Stromal cell of bone marrow (primary cell): ENCODE measurements around the gene SHQ1.
"Not testable (repeated sequence)": the region's sequence is repeated elsewhere in the genome, so short reads cannot be mapped to it uniquely, and the experiment has no call there.

ENCODE experiments used
- DNase-seq: peaks from one replicate; pipeline ENCODE4 v3.0.0-alpha.2; 2012; ENCODE audit warnings: low read depth

Gene SHQ1

DNA sequence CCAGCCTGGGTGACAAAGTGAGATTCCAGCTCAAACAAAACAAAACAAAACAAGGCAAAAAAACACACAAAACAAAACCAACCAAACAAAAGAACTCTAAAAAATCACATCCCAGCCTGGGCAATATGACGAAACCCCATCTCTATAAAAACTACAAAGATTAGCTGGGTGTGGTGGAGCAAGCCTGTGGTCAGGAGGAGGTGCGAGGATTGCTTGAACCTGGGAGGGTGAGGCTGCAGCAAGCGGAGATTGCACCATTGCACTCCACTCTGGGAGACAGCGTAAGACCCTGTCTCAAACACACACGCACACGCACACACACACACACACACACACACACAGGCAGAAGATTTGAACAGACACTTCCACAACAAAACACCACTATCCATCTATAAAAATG lies 99.6 kb downstream of the SHQ1 start:
- no peak for DNase-seq

DNA sequence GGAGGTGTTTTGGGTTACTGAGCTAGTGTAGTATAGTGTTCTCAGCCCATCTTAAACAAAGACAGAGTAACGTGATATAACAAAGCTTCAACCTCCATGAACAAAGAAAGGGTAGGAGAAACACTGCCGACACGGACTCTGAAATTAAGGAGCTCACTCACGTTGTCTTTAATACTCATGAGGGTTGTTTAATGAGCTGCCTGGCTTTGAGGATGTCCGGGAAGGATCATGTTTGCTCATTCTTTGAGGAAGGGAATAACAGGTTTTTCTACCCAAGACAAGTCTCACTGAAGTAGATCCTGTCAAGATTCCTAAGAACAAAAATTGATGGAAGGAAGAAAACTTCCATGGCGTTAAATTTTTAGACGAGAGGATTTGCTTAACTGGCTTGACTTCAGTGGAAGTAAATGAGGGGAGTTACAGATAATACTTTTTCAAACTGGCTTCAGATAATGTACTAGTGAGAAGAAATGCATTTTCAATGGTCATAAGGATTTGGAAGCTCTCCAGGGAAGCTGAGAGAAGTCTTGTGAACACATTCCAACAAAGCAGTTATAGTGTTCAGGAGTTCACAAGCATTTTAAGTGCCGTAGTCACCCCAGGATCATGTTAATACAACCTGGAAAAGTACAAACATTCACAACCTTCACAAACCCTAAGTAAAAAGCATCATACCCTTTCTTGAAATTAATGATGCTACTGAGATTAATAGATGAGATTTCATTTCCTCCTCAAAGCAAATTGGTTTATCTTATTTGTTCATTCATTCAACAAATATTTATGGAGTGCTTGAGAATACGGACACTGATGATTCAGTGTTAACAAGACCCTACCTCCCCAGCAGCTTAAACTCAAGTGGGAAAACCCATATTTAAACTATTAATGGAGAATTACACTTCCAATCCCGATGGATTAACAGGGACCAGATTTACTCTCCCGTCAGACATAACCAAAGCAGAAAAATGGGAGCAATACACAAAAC lies 101.5 kb downstream of the SHQ1 start:
- no peak for DNase-seq

DNA sequence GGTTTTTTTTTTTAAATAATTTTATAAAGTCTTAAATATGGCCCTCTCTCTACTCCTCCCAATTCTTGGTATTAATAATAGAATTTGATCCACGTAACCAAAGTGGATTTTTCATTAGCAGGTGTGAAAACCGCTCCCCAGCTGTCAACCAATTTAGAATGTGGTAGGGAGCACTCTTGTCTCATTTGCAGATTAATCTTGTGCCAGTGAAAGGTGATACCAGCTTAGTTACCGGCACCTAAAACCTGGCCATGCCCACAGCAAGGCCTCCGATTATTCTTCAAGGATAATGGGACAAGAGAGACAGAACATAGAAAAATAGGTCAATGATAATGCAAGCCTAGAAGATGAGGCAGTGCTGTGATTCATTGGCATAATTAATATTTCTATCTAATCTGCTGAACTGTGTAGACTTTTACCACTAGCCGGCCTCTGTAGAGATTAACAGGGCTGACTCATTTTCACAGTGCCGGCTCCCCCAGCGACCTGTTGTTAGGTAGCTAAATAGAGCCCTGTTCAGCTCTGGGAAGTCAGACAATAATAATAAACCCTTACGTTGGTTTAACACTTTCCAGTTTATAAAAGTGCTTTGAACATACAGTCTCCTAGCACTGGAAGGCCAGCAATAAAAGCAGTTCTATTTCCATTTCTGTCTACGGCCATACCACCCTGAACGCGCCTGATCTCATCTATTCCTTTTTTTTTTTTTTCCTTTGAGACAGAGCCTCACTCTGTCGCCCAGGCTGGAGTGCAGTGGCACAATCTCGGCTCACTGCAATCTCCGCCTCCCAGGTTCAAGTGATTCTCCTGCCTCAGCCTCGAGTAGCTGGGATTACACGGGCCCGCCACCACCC lies 102.9 kb downstream of the SHQ1 start:
- DNase-seq, result no peak

DNA sequence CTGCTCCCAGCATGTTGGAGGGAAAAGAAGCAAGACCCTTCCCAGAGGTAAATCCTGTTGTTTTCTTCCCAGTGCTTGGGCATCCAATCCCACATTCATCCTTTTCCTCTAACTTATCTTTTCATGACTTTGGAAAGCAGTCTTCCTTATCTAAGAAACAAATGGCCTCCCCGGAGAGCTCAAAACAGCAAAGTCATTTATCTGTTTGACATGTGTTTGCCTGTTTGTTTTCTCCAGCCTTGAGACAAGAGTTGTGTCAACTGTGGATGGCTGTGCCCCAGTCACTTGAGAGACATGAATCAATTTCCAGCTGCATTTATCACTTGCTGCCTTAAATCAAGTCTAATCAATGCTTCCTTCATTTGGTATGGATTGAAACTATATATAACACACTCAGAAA lies 103.9 kb downstream of the SHQ1 start:
- DNase-seq, result no peak

DNA sequence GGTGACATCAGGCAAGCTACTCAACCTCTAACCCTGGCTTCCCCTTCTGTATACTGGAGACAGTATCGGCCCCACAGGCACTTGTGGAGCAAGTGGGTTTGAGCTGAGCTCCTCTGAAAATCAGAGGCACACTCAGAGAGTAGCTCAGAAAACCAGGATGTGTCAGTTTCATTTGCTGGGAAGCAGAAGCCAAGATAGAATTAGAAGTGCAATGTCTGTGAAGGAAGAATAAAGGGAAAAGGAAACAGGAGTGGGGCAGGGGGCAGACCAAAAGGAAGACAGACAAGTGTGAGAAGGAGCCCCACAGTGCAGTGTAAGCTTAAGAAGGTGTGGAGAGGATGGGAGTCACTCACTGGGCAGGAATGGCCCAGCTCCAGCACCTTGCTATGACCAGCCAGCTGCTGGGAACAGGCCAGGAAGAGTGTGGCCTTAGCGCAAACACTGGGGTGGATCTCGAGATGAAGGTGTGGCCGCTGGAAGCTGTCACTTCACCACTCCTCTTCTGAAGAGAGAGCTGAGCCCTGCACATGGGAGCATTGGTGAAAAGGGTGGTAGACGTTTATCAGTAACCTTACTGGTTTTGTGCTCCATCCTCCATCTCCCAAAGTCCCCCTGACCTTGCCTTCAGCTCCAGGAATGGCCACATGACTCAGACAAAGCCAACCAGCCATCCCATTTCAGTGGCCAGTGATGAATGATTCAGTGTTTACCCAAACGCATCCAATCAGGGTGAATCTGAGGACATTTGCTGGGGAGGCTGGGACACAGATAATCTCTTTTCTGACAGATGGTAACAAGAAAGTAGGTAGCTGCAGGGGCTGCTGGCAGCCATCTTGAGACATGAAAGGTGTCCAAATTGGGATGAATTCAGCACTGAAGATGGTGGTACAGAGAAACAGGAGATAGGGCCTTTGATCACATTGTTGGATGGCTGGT lies 108.4 kb downstream of the SHQ1 start:
- DNase-seq, result no peak

DNA sequence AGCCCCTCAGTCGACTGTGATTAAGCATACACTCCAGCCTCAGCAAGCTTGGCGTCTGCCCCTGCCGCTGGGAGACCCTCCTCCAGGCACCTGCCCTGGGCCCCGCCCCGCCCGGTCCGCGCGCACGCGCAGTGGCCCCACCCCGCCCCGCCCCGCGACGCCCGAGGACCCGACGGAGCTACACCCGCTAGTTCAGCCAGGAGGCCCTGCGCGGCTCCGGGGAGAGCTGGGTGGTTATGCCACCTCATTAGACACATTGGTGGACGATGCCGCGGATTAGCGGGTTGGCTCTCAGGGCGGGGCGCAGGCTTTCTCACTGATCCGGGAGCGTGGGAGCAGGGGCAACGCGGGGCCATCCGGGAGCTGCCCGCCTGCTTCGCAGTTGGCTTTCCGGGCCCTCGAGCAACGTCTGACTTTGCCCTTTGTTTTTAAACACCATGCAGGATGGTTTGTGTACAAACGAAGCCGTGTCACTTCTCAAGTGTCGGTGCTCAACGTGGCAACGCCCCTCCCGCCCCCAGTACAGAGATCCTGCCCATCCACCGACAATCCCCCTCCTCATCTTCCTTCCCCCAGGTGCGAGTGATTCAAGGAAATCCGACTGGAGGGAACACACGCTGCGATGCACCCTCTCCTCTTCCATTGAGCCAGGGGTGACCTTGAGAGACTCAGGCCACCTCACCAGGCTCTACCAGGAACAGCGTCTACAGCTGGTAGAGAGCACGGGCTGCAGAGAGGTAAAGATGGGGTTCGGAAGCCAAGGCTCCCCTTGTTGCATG lies 109.3 kb downstream of the SHQ1 start:
- no peak for DNase-seq

DNA sequence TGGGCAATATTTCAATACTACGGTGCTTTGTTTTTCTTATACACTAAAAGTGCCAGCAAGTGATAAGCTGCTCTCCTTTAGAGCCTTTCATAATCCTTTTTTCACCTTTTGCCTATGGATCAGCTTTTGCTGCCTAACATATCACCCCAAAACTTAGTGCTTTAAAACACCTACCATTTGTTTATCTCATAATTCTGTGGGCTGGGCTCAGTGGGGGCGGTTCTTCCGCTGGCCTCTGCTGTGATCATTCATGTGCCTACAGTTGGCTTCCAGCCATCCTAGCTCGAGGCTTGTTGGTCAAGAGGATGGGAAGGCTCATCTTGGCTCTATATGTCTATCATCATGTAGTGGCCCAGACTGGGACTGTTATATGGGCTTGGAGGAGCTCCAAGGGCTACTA lies 113.2 kb downstream of the SHQ1 start:
- DNase-seq, result not testable (repeated sequence)

DNA sequence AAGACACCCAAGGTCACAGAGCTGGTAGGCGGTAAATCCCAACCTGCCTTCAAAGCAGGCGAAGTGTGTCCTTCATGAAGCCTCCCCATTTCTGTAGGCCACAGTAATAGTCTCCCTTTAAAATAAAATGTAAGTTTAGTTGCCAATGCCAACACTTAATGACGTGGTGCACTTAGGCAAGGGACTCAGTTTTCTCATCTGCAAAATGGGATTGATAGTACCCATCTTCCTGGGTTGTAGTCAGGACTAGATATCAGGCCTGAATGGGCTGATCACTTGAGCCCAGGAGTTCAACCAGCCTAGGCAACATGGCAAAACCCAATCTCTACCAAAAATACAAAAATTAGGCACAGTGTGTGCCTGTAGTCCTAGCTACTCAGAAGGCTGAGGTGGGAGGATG lies 114.6 kb downstream of the SHQ1 start:
- DNase-seq, result no peak

DNA sequence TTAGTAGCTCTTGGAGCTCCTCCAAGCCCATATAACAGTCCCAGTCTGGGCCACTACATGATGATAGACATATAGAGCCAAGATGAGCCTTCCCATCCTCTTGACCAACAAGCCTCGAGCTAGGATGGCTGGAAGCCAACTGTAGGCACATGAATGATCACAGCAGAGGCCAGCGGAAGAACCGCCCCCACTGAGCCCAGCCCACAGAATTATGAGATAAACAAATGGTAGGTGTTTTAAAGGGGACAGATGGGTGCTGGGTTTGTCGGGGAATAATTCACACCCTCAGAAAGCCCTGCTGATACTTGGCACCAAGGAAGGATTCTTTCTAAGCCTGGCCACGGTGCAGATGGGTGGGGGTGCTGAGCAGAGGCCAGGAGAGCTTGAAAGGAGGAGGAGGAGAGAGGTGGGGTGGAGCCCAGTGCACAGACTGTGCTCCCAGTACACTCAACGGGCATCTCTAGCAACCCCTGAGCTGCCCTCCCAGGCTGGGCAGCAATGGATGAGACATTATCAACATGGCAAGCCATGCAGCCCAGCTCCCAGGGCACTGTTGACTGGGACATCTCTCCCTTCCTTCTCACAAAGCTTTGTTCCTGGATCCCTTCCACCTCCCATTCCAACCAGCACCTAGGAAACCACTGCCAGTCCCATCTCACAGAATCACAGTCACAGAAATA lies 115.4 kb downstream of the SHQ1 start:
- not testable (repeated sequence) for DNase-seq

DNA sequence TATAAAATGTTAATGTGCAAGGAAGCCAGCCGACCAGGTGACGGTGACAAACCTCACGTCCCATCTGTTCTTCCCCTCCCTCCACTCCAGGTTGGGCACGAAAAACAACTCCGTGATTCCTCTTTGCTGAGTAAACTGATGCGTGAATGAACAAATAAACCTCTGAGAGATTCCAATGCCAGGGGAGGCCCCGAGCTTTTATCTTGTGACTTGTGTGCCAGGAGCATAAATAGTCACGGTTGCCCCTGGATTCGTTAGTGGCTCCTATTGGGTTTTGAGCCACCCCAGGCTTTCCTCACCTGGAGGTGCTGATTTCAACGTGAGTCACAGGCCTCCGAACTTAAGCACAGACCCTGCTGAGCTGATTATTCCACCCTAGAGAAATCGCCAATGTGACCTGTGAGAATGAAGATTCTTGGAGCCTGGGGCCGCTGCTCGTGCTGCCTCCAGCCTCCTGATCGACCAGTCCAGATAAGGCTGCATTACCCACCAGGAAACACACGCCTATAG lies 119.2 kb downstream of the SHQ1 start:
- DNase-seq, result no peak

DNA sequence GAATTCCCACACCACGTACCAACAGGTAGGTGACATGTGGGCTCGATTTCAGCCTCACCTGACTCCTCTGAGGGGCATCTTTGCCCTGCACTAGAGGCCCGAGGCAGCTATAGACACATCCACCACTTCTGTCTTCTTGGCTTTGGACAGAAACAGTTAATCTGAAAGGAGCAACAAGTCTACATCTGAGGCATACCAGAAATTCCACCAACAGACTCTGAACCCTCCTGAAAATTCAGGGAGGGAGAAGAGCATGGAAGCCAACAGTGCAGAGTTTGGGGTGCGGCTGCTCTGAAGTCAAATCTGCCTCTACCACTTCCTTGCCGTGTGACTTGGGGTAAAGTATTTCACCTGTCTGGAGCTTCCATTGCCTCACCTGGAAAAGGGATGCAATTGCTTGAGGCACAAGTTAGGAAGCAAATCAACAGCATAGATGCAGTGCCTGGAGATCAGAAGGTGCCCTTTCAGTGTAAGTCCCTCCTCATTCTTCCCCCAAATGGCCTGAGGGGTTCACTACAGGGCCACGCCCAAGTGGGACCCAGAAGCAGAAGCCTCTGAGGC lies 119.8 kb downstream of the SHQ1 start:
- DNase-seq, result no peak

DNA sequence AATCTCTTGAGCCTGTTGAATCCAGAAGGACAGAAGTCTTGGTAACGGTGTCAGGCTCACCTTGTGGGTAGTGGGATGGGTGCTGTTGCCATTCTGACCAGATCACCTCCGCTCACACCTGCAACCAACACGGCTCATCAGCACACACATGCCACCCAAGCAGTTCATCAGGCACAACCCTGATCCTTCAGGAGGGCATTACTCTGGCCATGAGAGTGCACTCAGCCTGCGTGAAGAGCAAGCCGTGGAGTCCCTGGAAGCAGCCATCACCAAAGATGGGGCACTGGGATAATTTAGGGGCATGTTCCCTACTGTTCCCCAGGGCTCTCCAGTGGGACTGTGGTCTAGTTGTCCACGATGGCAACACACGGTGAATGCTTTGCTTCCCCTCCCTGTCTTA lies 120.5 kb downstream of the SHQ1 start:
- no peak for DNase-seq

DNA sequence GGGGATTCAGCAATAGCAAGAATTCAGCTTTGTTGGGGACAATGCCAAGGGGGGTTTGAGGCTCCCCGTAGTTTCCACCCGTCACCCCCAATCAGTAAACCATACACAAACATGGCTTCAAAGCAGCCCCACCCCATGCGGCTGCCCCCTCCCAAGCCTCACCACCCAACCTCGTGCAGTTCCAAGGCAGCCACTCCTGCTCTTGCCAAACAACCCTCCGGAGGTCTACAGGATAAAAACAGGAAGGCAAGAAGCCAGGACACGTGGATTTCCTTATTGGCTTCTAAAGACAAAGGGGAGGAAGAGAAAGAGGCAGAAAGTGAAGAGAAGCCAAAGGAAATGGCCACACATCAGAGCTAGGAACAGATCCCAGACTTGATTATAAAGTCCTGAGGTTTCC lies 121.1 kb downstream of the SHQ1 start:
- DNase-seq, result no peak

DNA sequence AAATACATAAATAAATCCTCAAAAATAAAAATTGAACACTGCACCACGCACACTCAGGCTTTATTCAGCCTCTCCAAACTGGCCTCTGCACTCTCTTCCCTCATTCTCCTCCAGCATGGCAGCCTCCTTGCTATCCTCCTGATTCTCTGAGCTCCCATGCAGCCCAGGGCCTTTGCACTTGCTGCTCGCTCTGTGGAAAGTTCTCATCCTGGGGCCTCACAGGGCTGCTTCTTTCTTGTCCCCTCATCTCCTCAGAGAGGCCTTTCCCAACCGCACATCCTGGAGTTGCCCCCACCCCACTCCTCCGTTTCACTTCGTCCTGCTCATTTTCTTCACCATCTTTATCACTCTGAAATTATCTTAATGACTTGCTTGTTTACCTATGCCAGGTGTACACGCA lies 123.0 kb downstream of the SHQ1 start:
- no peak for DNase-seq

DNA sequence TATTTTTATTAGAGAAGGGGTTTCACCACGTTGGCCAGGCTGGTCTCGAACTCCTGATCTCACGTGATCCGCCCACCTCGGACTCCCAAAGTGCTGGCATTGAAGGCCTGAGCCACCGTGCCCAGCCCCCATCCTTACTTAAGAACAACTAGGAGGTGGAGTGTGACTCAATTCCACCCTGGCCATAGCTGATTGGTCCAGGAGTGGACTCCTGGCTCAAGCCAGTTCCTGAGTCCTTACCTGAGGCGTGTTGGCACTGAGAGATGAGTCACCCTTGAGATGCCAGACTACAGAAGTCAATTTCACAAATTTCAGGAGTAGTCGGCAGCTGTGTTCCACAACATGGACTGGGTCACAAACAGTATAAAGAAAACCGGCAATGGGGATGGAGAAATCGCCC lies 124.2 kb downstream of the SHQ1 start:
- no peak for DNase-seq

DNA sequence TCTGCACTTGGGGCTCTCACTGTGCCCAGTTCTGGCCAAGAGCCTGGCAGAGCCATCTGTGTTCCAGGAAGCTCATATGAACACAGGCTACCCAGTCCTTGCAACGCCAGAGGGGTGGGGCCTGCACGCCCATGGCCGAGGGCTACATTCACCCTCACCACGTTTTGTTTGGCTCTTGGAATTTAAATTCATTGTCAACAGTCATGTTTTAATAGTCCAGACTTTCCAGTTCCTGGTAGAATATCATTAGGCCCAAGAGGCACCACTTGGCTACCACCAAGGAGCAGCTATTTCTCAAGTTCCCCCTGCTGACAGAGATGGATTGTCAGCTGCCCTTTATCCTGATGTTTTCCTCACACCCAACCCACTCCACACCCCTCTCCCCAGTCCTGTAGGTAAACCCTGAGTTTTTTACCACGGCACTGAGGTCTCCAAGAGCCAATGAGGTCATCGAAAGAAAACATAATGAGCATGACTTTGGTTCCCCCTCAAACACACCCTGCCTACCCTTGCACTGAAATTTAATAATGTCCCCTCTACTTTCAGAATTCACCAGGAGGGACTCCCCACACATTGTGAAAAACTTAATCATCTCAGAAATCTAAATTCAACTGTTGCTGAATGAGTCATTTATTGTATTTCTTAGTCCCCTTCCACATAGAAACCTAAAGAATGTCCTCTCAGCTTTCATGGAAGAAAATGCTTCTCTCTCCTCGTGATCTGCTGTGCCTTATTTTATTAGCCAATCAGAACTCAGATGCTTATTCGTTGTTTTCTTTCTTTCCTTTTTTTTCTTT lies 125.1 kb downstream of the SHQ1 start:
- DNase-seq, result peak; percentile 49

DNA sequence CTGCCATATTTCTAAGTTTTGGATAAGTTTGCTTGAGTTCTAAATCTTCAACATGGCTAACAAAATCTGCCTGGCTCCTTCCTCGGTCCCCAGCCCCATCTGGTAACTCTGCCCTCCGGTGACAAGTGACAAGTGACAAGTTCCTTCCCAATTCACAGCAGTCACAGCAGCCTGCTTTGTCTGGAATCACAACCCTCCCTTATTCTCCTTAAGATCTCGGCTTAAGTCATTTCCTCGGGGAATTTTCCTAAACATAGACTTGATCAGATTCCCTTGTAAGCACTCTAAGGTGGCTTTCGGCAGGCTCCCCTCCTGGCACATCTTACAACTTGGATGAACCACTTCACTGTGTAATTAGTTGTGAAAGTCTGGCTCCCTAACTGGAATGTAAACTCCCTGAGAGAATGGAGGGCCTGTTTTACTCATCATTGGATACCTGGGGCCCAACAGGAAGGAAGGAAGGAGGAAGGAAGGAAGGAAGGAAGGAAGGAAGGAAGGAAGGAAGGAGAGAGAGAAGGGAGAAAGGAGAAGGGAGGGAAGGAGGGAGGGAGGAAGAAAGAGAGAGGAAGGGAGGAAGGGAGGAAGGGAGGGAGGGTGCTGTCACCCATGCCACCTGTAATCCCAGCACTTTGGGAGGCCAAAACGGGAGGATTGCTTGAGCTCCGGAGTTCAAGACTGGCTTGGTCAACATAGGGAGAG lies 126.4 kb downstream of the SHQ1 start:
- no peak for DNase-seq

DNA sequence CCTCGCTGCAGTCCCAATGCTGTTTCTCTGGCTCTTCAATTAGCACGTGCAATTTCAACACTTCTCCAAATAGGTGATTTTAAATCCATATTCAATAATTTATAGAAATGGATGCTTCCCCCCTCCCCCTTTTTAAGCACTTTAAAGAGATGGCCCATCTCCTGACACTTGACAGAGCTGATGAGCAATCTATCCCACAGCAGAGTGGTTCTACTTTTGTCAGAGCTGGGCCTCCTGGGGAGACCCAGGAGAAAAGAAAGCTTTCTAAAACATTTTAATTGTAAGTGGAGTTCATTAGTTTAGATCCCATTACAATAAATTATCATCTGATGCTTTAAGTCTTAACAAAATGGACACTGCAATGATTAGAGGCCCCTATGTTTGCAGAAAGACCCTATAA lies 127.7 kb downstream of the SHQ1 start:
- no peak for DNase-seq

DNA sequence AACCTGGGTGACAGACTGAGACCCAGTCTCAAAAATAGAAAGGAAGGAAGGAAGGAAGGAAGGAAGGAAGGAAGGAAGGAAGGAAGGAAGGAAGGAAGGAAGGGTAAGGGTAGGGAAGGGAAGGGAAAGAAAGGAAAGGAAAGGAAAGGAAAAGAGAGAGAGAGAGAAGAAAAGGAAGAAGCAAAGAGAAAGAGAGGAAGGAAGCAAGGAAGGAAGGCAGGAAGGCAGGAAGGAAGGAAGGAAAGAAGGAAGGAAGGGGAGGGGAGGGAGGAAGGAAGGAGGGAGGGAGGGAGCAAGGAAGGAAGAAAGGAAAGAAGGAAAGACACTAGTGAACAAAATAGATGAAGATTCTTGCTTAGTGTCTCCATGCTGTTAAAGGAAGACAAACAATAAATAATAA lies 129.1 kb downstream of the SHQ1 start:
- no peak for DNase-seq
